Skeletal muscle satellite cell (primary cell): ENCODE data around the gene SELENOF.
"Not testable (repeated sequence)": the region's sequence is repeated elsewhere in the genome, so short reads cannot be mapped to it uniquely, and the experiment has no call there.

Experiments
- H3K27me3 ChIP-seq: 2 replicates; pipeline ENCODE4 v1.7.0; 2013; ENCODE audit warnings: low read length; ENCODE audit not compliant: control insufficient read depth, insufficient read depth
- H3K36me3 ChIP-seq: 2 replicates; pipeline ENCODE4 v1.7.0; 2013; ENCODE audit warnings: mild to moderate bottlenecking, control low read depth, low read length; ENCODE audit not compliant: insufficient read depth
- H3K4me1 ChIP-seq: 2 replicates; pipeline ENCODE4 v1.7.0; 2013; ENCODE audit warnings: low read length; ENCODE audit not compliant: control insufficient read depth, insufficient read depth
- H3K4me2 ChIP-seq: 2 replicates; pipeline ENCODE4 v1.7.0; 2013; ENCODE audit warnings: mild to moderate bottlenecking, low read length
- H3K4me3 ChIP-seq: 2 replicates; pipeline ENCODE4 v1.7.0; 2013; ENCODE audit warnings: low read length
- H3K9ac ChIP-seq: 2 replicates; pipeline ENCODE4 v1.7.0; 2013; ENCODE audit warnings: mild to moderate bottlenecking, low read depth, low read length, moderate library complexity
- H3K9me3 ChIP-seq: replicated peaks from 2 replicates; pipeline ENCODE4 v1.7.0; 2013; ENCODE audit warnings: mild to moderate bottlenecking, control low read depth, low read length

The SELENOF gene

GRCh38 chr1:86871001-86871400 lies 42.9 kb downstream of the SELENOF start:
- peaks cover 15% of the 10 kb centered on the region for H3K4me1 ChIP-seq
- H3K9me3 ChIP-seq: no peaks in the 10 kb centered on the region
- H3K27me3 ChIP-seq: no peaks in the 10 kb centered on the region
- H3K36me3 ChIP-seq: peaks cover 2% of the 10 kb centered on the region
- no peak overlapping the region for H3K4me2 ChIP-seq
- H3K9ac ChIP-seq: no peak overlapping the region
- no peak overlapping the region for H3K4me3 ChIP-seq

GRCh38 chr1:86868477-86868876 lies 45.4 kb downstream of the SELENOF start:
- Histone ChIP-seq H3K9me3 (no peaks in the 10 kb centered on the region), H3K9ac (no peak overlapping the region), H3K4me1 (peaks cover 15% of the 10 kb centered on the region)

GRCh38 chr1:86867278-86867677 lies 46.6 kb downstream of the SELENOF start:
- H3K4me2 ChIP-seq, H3K4me3 ChIP-seq, H3K27me3 ChIP-seq, H3K9ac ChIP-seq, H3K9me3 ChIP-seq: not testable (repeated sequence)
- peaks cover 15% of the 10 kb centered on the region for H3K4me1 ChIP-seq
- H3K36me3 ChIP-seq: peaks cover 13% of the 10 kb centered on the region

More at GRCh38 chr1:86868477-86868876, 45.4 kb downstream of the SELENOF start:
- Histone ChIP-seq H3K27me3 (no peaks in the 10 kb centered on the region), H3K4me3 (no peak overlapping the region), H3K36me3 (peaks cover 6% of the 10 kb centered on the region), H3K4me2 (no peak overlapping the region)

- H3K4me1 ChIP-seq: peaks cover 15% of the 10 kb centered on the region
- H3K36me3 ChIP-seq: peaks cover 14% of the 10 kb centered on the region
- no peak overlapping the region for H3K9ac ChIP-seq
- H3K27me3 ChIP-seq: no peaks in the 10 kb centered on the region
- H3K4me2 ChIP-seq: no peak overlapping the region
- H3K9me3 ChIP-seq: no peaks in the 10 kb centered on the region
- H3K4me3 ChIP-seq: no peak overlapping the region
Observed at GRCh38 chr1:86866665-86867064, 47.3 kb downstream of the SELENOF start.

GRCh38 chr1:86865973-86866637 lies 47.8 kb downstream of the SELENOF start:
- H3K27me3 ChIP-seq: no peaks in the 10 kb centered on the region
- no peaks in the 10 kb centered on the region for H3K9me3 ChIP-seq
- no peak overlapping the region for H3K4me2 ChIP-seq
- no peak overlapping the region for H3K9ac ChIP-seq
- no peak overlapping the region for H3K4me3 ChIP-seq
- peaks cover 15% of the 10 kb centered on the region for H3K4me1 ChIP-seq
- peaks cover 18% of the 10 kb centered on the region for H3K36me3 ChIP-seq

- Histone ChIP-seq H3K9ac (no peak overlapping the region), H3K4me1 (peaks cover 8% of the 10 kb centered on the region), H3K4me3 (no peak overlapping the region), H3K27me3 (no peaks in the 10 kb centered on the region), H3K9me3 (no peaks in the 10 kb centered on the region), H3K36me3 (peaks cover 18% of the 10 kb centered on the region), H3K4me2 (no peak overlapping the region)
Observed at GRCh38 chr1:86862920-86863319, 51.0 kb downstream of the SELENOF start.

GRCh38 chr1:86861424-86861823 lies 52.5 kb downstream of the SELENOF start:
- Histone ChIP-seq H3K9ac (no peak overlapping the region), H3K4me1 (peaks cover 2% of the 10 kb centered on the region), H3K9me3 (no peaks in the 10 kb centered on the region), H3K27me3 (no peaks in the 10 kb centered on the region), H3K36me3 (peaks cover 18% of the 10 kb centered on the region), H3K4me2 (no peak overlapping the region), H3K4me3 (no peak overlapping the region)

GRCh38 chr1:86860424-86860823 lies 53.5 kb downstream of the SELENOF start:
- Histone ChIP-seq H3K4me3 (no peak overlapping the region), H3K36me3 (peaks cover 13% of the 10 kb centered on the region), H3K4me1 (no peaks in the 10 kb centered on the region), H3K27me3 (no peaks in the 10 kb centered on the region), H3K9me3 (no peaks in the 10 kb centered on the region), H3K9ac (no peak overlapping the region), H3K4me2 (no peak overlapping the region)

- Histone ChIP-seq H3K4me2 (no peak overlapping the region), H3K27me3 (no peaks in the 10 kb centered on the region), H3K36me3 (peaks cover 12% of the 10 kb centered on the region), H3K4me3 (no peak overlapping the region), H3K4me1 (no peaks in the 10 kb centered on the region), H3K9me3 (no peaks in the 10 kb centered on the region), H3K9ac (no peak overlapping the region)
Observed at GRCh38 chr1:86860020-86860419, 53.9 kb downstream of the SELENOF start.

GRCh38 chr1:86858524-86859261 lies 55.2 kb downstream of the SELENOF start:
- no peak overlapping the region for H3K4me2 ChIP-seq
- H3K4me1 ChIP-seq: no peaks in the 10 kb centered on the region
- H3K4me3 ChIP-seq: no peak overlapping the region
- H3K9me3 ChIP-seq: no peaks in the 10 kb centered on the region
- H3K27me3 ChIP-seq: no peaks in the 10 kb centered on the region
- no peak overlapping the region for H3K9ac ChIP-seq
- peaks cover 12% of the 10 kb centered on the region for H3K36me3 ChIP-seq

GRCh38 chr1:86856196-86856595 lies 57.7 kb downstream of the SELENOF start:
- H3K4me2 ChIP-seq: no peak overlapping the region
- no peak overlapping the region for H3K4me3 ChIP-seq
- no peaks in the 10 kb centered on the region for H3K27me3 ChIP-seq
- no peak overlapping the region for H3K9ac ChIP-seq
- no peaks in the 10 kb centered on the region for H3K4me1 ChIP-seq
- no peaks in the 10 kb centered on the region for H3K36me3 ChIP-seq
- no peaks in the 10 kb centered on the region for H3K9me3 ChIP-seq

- H3K4me1 ChIP-seq: no peaks in the 10 kb centered on the region
- H3K4me3 ChIP-seq: no peak overlapping the region
- no peak overlapping the region for H3K9ac ChIP-seq
- no peaks in the 10 kb centered on the region for H3K9me3 ChIP-seq
- H3K36me3 ChIP-seq: no peaks in the 10 kb centered on the region
- H3K27me3 ChIP-seq: no peaks in the 10 kb centered on the region
- H3K4me2 ChIP-seq: no peak overlapping the region
Observed at GRCh38 chr1:86854352-86854751, 59.6 kb downstream of the SELENOF start.
